LNCAP (cell line): ENCODE results near the gene MLXIP.

Source experiments
- TF ChIP-seq, protein P1 (sequence below): fragments of 450-650 bp; IDR thresholded peaks from 2 replicates; pipeline ENCODE4 v1.5.1; 2017; ENCODE audit warnings: mild to moderate bottlenecking

The MLXIP gene

DNA sequence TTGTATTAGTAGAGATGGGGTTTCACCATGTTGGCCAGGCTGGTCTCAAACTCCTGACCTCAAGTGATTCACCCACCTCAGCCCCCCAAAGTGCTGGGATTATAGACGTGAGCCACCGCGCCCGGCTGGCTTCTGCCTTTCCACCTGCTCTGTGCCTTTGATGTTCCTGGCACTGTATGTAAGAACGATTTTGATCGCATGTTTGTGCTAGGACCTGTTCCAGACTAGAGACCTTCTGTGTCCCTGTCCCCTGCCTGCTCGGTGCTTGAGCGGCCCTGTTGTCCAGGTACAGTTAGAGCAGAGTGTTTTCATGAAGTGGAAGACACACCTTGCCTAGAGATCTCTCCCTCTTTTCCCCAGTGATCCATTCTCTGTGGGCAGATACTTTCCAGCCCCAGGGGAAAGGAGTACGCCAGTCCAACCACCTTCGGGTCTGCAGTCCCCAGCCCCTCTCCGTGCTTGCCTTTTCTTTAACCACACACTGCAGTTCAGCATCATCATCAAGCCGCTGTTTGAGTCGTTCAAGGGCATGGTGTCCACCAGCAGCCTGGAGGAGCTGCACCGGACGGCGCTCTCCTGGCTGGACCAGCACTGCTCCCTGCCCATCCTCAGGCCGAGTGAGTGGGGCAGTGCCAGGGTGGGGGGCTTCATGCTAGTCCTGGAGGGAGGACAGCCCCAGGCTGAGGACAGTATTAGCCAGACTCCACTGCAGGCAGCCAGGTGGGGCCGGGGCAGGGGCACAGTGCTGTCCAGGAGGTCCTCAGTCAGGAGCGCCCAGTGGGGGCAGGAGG is 62.1 kb downstream of the MLXIP start:
- TF ChIP-seq, protein P1, sequence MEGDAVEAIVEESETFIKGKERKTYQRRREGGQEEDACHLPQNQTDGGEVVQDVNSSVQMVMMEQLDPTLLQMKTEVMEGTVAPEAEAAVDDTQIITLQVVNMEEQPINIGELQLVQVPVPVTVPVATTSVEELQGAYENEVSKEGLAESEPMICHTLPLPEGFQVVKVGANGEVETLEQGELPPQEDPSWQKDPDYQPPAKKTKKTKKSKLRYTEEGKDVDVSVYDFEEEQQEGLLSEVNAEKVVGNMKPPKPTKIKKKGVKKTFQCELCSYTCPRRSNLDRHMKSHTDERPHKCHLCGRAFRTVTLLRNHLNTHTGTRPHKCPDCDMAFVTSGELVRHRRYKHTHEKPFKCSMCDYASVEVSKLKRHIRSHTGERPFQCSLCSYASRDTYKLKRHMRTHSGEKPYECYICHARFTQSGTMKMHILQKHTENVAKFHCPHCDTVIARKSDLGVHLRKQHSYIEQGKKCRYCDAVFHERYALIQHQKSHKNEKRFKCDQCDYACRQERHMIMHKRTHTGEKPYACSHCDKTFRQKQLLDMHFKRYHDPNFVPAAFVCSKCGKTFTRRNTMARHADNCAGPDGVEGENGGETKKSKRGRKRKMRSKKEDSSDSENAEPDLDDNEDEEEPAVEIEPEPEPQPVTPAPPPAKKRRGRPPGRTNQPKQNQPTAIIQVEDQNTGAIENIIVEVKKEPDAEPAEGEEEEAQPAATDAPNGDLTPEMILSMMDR, result no peak

DNA sequence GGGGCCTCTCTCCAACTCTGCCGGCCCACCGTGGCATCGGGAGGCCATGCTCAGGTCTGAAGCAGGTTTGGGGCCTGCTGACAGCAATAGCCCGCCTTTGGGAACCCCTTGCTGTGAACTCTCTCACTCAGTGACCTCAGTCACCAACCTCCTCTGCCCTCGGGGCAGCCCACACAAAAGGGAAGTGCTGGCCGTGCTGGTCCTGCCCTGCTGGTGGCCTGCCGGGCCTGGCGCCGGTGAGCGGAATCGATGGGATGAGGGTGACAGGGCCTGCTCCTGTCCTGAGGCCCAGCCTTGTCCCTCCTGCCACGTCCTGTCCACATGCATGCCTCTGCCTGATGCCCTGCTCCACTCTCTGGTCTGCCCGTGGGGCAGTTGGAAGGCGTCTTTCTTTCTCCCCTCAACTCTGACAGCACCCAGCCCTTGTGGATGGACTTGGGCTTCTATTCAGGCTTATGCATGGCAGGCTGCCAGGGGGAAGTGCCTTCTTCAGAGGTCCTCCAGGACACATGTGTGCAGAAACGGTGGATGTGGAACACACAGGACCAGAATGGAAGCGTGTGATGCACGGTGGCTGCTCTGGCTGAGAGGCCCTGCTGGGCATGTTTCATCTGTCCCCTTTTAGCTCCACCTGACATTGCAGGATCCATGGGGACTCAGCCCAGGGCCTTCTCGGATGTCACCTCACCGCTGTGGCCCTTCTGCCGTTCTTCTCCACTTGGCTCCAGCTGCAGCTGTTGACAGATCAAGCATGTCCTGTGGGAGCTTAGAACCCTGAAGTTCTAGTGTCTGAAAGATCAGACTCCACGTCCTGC is 63.6 kb downstream of the MLXIP start:
- TF ChIP-seq, protein P1, result no peak

DNA sequence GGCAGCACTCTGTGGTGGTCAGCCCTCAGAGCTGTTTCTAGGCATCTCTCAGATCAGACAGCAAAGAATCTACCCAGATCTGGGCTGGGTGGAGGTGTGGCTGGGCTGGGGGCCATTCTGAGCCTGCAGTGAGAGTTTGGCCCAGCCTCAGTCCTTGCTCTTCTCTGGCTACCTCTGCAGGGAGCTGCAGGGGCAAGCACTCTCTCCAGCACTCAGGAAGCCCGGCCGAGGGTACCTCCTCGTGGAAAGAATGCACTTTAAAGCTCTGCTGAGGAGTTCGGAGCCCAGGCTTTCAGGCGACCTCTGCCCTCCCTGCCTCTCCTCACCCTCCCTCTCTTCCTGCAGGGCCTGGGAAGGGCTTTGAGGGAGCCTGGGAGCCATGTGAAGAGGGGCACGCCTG is 64.3 kb downstream of the MLXIP start:
- TF ChIP-seq, protein P1, result no peak

DNA sequence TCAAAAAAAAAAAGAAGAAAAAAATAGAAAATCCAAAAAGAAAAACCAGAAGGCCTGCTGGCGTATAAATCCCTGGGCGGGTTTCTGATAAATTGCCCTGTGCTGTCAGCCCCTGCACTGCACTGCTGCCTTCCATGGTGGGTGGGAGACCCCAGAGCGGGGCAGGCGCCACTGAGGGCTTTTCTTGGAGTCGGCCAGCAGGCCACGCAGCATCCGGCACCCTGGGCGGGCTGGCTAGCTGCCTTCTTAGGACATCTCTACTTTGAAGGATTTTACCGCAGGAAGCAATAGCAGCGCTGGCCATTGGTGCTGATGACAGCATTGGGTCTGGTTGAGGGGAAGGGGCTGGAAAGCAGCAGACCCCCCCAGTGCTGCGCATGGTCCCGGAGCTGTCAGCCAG is 66.3 kb downstream of the MLXIP start:
- TF ChIP-seq, protein P1, result no peak

DNA sequence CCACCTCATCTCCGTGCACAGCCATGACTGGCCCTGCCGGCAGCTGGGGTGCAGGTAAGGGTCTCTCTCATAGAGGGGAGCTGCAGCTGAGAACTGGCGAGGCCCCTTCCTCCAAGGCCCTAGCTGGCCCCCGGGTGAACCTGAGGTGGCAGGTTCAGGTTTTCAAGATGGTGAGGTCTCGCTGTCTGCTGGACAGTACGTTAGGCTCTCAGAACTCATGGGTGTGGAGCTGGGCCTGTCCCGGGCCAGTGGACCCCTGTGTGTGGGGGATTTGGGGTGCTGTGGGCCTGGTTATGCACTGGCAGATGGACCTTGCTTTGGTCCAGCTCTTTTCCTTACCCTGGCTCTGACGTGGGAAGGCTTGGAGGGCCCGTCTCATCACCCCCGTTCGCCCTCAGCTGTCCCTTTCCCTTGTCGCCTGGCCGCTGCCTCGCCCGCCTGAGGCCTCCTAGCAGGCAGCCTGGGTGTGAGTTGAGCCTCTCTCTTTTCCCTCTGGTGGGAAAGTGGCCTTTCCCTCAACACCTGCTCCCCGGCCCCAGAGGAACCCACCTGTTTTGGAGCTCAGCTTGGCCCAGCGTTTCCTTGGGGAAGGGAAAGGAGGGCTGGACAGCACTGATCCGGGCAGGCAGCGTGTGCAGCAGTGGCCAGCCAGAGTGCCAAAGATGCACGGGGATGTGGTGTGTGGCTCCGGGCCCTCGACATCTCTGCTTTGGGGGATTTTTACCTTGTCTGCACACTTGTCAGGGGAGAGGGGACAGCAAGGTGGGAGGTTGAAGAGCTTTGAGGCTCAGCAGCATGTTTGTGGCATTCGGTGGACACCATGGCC is 67.2 kb downstream of the MLXIP start:
- TF ChIP-seq, protein P1, result no peak

DNA sequence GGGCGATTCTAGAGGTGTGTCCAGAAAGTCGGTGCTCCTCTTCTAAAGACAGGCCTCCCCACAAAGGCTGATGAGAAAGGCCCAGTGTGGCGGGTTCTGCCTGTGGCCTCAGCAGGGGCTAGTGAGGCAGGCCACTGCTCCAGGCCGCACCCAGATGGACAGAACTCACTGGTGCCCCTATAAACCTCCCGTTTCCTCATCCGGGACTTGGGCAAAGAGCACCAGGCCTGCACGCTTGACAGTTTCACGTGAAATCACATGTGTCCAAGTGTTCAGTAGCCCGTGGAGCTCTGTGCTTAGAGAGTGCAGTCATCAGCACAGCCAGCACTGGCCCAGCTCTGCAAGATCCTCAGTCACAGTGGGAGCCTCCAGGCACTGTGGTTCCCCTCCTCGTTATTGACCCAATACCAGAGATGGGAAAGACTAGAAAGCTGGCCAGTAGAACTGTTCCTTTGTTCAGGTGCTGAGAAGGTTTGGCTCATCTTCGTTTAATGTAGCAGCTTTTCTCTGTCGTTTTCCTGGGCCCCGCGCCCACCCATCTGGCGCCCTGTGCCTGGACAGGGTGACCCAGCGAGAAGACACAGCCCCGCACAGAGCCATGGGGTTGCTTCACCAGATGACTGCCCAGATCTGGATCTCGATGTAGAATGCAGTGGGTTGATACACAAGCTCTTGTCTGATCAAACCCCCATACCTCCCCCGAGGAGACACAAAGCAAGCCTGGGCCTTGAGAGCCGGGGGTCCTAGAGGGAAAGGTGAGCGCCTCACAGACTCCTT is 69.1 kb downstream of the MLXIP start:
- TF ChIP-seq, protein P1, result no peak

DNA sequence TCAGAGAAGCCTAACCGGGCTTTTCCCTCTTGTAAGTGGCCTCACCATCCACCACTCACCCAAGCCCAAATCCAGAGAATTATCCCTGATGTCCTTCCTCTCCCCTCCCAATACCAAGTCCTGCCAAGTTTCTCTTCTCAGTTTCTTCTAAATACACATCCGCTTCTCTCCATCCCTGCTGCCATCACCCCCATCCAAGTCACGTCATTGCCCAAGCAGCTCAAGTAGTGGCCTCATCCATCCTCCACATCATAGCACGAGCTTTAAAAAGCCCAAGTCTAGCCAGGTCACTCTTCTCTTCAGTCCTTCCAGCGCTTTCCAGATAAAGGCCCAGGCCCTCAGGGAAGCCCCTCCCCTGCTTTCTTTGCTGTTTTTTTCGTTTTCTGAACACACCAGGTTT is 70.1 kb downstream of the MLXIP start:
- TF ChIP-seq, protein P1, result no peak
